HuH-7.5 (cell line): ENCODE measurements around the gene TEAD1.

Source experiments
- DNase-seq: peaks from one replicate; pipeline ENCODE4 v3.0.0; 2011; ENCODE audit warnings: low spot score

Gene TEAD1

GRCh38 chr11:12764187-12764914, 90.1 kb downstream of the TEAD1 start:
- no peak for DNase-seq

GRCh38 chr11:12765428-12765827, 91.2 kb downstream of the TEAD1 start:
- no peak for DNase-seq

GRCh38 chr11:12767027-12767426, 92.8 kb downstream of the TEAD1 start:
- no peak for DNase-seq

GRCh38 chr11:12767577-12767976, 93.4 kb downstream of the TEAD1 start:
- no peak for DNase-seq

GRCh38 chr11:12768726-12769673, 94.8 kb downstream of the TEAD1 start:
- DNase-seq = no peak

- DNase-seq = no peak
Observed at GRCh38 chr11:12769834-12770345, 95.7 kb downstream of the TEAD1 start.

GRCh38 chr11:12770435-12770834, 96.2 kb downstream of the TEAD1 start:
- DNase-seq = no peak

- DNase-seq = no peak
Observed at GRCh38 chr11:12770966-12771597, 96.9 kb downstream of the TEAD1 start.

GRCh38 chr11:12771875-12772274, 97.7 kb downstream of the TEAD1 start:
- DNase-seq = no peak

GRCh38 chr11:12772324-12772723, 98.1 kb downstream of the TEAD1 start:
- no peak for DNase-seq

- DNase-seq = no peak
Observed at GRCh38 chr11:12773591-12773990, 99.4 kb downstream of the TEAD1 start.

- no peak for DNase-seq
Observed at GRCh38 chr11:12775955-12776354, 101.7 kb downstream of the TEAD1 start.

- DNase-seq = no peak
Observed at GRCh38 chr11:12777208-12777874, 103.1 kb downstream of the TEAD1 start.

GRCh38 chr11:12778240-12778905, 104.2 kb downstream of the TEAD1 start:
- no peak for DNase-seq

- DNase-seq = no peak
Observed at GRCh38 chr11:12783765-12784164, 109.5 kb downstream of the TEAD1 start.

GRCh38 chr11:12784445-12784844, 110.2 kb downstream of the TEAD1 start:
- DNase-seq = no peak

GRCh38 chr11:12784987-12785386, 110.8 kb downstream of the TEAD1 start:
- DNase-seq = no peak

GRCh38 chr11:12785901-12786300, 111.7 kb downstream of the TEAD1 start:
- no peak for DNase-seq

- no peak for DNase-seq
Observed at GRCh38 chr11:12786450-12786849, 112.2 kb downstream of the TEAD1 start.

- DNase-seq = no peak
Observed at GRCh38 chr11:12786891-12787290, 112.7 kb downstream of the TEAD1 start.

GRCh38 chr11:12787847-12788246, 113.6 kb downstream of the TEAD1 start:
- DNase-seq = no peak
